Stimulated activated CD8-positive, alpha-beta memory T cell treated with anti-CD3 and anti-CD28 coated beads, Interleukin-4, amount 100 ng/mL, for 4 hours (primary cell): Measurements from ENCODE around the gene GHRL.

ENCODE experiments used
- DNase-seq, 2 donors: peaks; one replicate each; pipeline ENCODE4 v3.0.0-alpha.2; 2020; ENCODE audit warnings: low read depth in 2 of 2, low spot score in 1 of 2

Gene GHRL

GRCh38 chr3:10248184-10248983 lies 44.4 kb downstream of the GHRL start, which contains the start of gene TATDN2:
Gene TATDN2, plus strand, starts transcription at chr3:10248459. Its CDS starts 742 bp downstream, at chr3:10249201.
- DNase-seq = peak; percentile 76 to 91

DNA sequence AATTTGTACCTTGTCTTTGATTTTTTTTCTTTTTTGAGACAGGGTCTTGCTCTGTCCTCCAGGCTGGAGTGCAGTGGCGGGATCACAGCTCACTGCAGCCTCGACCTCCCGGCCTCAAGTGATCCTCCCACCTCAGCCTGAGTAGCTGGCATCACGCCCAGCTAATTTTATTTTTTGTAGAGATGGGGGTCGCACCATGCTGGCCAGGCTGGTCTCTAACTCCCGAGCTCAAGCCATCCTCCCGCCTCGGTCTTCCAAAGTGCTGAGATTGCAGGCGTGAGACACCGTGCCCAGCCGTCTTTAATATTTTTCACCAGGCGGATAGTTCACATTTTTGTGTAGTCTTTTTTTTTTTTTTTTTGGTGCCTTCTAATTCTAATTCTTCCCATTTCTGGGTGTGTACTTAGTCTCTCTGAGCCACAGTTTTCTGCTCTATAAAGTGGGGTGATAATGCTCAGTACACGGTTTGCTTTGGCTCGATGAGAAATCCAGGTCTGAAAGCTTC lies 45.0 kb downstream of the GHRL start:
- DNase-seq = no peak

- no peak for DNase-seq
Observed at GRCh38 chr3:10245081-10245712, 47.5 kb downstream of the GHRL start.

- no peak for DNase-seq
Observed at GRCh38 chr3:10244009-10244408, 48.7 kb downstream of the GHRL start.

GRCh38 chr3:10242182-10243065 lies 50.3 kb downstream of the GHRL start:
- peak; percentile 61 to 62 for DNase-seq

DNA sequence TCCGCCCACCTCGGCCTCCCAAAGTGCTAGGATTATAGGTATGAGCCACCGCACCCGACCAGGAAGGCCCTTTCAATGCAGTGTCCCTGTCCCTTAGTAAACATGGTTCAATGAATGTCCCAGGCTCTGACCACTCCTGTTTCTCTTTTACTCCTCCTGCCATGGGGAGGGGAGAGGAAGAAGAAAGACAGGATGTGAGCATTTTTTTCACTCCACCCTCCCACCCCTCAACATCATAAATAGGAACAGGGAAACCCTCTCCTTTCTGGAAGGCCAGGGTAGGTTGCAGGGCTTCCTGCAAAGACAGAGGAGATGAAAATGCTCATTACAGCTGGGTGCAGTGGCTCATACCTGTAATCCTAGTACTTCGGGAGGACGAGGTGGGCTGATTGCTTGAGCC lies 51.9 kb downstream of the GHRL start:
- no peak for DNase-seq

GRCh38 chr3:10238345-10239183 lies 54.2 kb downstream of the GHRL start:
- peak in 1 of 2 donors; percentile 35 for DNase-seq
